ACC112 (cell line): ENCODE measurements around the gene DOCK3.

ENCODE experiments used
- H2AFZ ChIP-seq: fragments of 200-600 bp; sonication (generic); one replicate; pipeline ENCODE4 v1.6.0; 2017; ENCODE audit warnings: antibody characterized with exemption, low read length; ENCODE audit not compliant: unreplicated experiment
- H3K27ac ChIP-seq: fragments of 200-600 bp; sonication (generic); 2 replicates; pipeline ENCODE4 v1.5.1; 2014; ENCODE audit warnings: low read depth, mild to moderate bottlenecking, antibody characterized with exemption, low read length, moderate library complexity
- H3K27me3 ChIP-seq: fragments of 200-600 bp; sonication (generic); 2 replicates; pipeline ENCODE4 v1.6.1; 2014; ENCODE audit warnings: mild to moderate bottlenecking, antibody characterized with exemption, low read length, moderate library complexity, mixed read lengths; ENCODE audit not compliant: insufficient read depth
- H3K36me3 ChIP-seq: fragments of 200-600 bp; sonication (generic); 2 replicates; pipeline ENCODE4 v1.6.1; 2016; ENCODE audit warnings: mild to moderate bottlenecking, antibody characterized with exemption, low read length, moderate library complexity, mixed read lengths; ENCODE audit not compliant: insufficient read depth
- H3K4me1 ChIP-seq: fragments of 200-600 bp; sonication (generic); one replicate; pipeline ENCODE4 v1.6.1; 2016; ENCODE audit warnings: low read length, mixed read lengths; ENCODE audit not compliant: insufficient read depth, unreplicated experiment, control insufficient read depth
- H3K4me3 ChIP-seq: fragments of 200-600 bp; sonication (generic); 2 replicates; pipeline ENCODE4 v1.5.1; 2014; ENCODE audit warnings: mild to moderate bottlenecking, low read depth, low read length
- H3K79me2 ChIP-seq: fragments of 200-600 bp; sonication (generic); one replicate; pipeline ENCODE4 v1.6.0; 2016; ENCODE audit warnings: low read length; ENCODE audit not compliant: control insufficient read depth, unreplicated experiment, insufficient read depth

The DOCK3 gene

GRCh38 chr3:51337666-51338065 lies 662.9 kb downstream of the DOCK3 start:
- no peaks in the 10 kb centered on the region for H3K79me2 ChIP-seq
- no peaks in the 10 kb centered on the region for H3K36me3 ChIP-seq

DNA sequence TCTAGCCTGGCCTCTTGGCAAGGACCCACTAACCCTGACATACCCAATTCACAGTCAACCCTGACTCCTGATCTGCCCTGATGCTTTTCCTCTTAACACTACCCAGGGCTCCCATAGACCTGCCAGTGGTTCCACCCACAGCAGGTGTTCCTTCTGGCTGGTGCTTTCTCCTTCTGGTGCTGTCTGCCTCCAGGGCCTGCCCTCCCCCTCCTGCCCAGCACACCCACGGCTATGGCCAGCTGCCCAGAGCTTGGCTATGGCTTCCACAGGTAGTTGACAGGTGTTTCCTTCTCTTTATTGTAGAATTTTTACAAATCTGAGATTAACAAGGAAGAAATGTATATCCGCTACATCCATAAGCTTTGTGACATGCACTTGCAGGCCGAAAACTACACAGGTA lies 663.9 kb downstream of the DOCK3 start:
- Histone ChIP-seq H3K4me3 (no peak overlapping the region), H3K27ac (0 out of 2 replicates have a peak overlapping the region, but pooled peaks have one; percentile 97)

More at GRCh38 chr3:51337666-51338065, 662.9 kb downstream of the DOCK3 start:
- Histone ChIP-seq H2AFZ (no peak overlapping the region), H3K27ac (no peak overlapping the region), H3K4me1 (peaks cover 36% of the 10 kb centered on the region), H3K4me3 (no peak overlapping the region), H3K27me3 (no peaks in the 10 kb centered on the region)

GRCh38 chr3:51340013-51340829 lies 665.5 kb downstream of the DOCK3 start:
- Histone ChIP-seq H3K36me3 (no peaks in the 10 kb centered on the region), H2AFZ (peak overlapping the region; percentile 66), H3K27ac (peak overlapping the region; percentile 97), H3K4me1 (peaks cover 52% of the 10 kb centered on the region), H3K79me2 (no peaks in the 10 kb centered on the region), H3K27me3 (no peaks in the 10 kb centered on the region), H3K4me3 (peak overlapping the region; percentile 58)

More for the DNA sequence above, 663.9 kb downstream of the DOCK3 start:
- Histone ChIP-seq H3K27me3 (no peaks in the 10 kb centered on the region), H3K36me3 (no peaks in the 10 kb centered on the region), H2AFZ (no peak overlapping the region), H3K4me1 (peaks cover 38% of the 10 kb centered on the region), H3K79me2 (no peaks in the 10 kb centered on the region)

DNA sequence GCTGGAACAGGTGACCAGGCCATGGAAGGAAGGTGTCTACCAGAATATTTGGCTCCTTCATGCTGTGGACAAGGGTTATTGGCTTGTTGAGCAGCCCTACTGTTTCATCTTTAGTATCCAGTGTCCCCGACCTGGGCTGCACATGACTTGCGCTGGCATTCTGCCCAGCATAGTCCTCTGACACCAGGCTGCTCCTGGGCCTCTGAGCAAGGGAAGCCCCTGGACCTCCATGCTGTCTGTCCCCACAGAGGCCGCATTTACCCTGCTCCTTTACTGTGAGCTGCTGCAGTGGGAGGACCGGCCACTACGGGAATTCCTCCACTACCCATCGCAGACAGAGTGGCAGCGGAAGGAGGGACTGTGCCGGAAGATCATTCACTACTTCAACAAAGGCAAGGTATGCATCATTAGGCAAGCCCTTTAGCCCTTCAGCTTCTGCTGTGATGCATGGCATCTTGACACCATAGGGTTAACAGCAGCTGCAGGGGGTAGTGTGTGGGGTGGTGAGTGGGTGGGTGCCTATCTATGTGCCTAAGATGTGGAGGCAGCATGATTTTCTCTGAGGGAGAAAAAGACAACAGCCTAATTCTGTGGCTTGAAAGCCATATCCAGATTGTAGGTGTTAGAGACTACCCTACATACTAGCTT lies 666.4 kb downstream of the DOCK3 start:
- H3K27me3 ChIP-seq, result no peaks in the 10 kb centered on the region
- peak overlapping the region; percentile 46 for H3K4me3 ChIP-seq
- H3K79me2 ChIP-seq, result no peaks in the 10 kb centered on the region
- no peaks in the 10 kb centered on the region for H3K36me3 ChIP-seq
- H3K27ac ChIP-seq, result peak overlapping the region; percentile 97
- H3K4me1 ChIP-seq, result peaks cover 52% of the 10 kb centered on the region
- H2AFZ ChIP-seq, result no peak overlapping the region

DNA sequence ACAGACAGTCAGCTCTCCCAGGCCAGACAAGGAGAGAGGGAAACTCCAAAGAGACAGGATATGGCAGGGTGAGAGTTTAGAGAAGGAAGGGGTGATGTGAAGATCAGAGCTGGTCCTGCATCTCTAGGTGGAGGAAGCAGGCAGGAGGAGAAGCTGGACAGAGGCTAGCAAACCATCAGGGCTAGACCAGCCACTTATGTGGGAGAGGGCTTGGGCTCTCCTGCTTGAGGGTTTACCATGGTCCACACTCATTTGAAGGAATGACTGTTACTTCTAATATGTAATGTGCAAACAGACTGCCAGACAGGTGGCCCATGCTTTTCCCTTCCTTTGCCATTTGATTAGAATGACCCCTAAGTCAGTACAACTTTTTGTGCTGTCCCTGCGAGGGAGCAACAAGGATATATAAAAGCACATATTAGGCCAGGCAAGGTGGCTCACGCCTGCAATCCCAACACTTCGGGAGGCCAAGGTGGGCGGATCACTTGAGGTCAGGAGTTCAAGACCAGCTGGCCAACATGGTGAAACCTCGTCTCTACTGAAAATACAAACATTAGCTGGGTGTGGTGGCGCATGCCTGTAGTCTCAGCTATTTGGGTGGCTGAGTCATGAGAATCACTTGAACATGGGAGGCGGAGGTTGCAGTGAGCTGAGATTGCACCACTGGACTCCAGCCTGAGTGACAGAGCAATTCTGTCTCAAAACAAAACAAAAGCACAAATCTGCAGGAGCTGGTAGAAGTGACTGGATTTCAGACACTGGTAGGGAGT lies 669.4 kb downstream of the DOCK3 start:
- Histone ChIP-seq H3K4me3 (no peak overlapping the region), H3K79me2 (no peaks in the 10 kb centered on the region), H3K36me3 (no peaks in the 10 kb centered on the region), H3K27me3 (no peaks in the 10 kb centered on the region), H3K4me1 (peaks cover 47% of the 10 kb centered on the region), H2AFZ (no peak overlapping the region), H3K27ac (peak overlapping the region; percentile 43)

DNA sequence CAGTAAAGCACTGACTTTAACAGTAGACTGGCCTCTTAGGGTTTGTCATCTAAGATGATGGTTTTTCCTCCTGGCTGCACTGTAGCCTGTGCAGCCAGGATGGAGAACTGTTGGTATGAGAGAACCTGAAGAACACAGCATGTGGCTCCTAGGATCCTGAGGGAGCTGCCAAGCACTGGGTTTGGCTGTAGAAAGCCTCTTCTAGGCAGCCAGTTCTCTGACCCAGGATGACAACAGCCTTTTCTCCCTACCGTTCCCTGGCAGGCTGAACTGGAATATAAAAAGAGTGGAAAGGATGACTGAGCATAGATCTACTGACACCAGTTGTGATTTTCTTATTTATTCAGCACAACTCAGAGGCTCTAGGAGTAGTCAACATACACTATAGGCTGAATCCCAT lies 676.0 kb downstream of the DOCK3 start:
- Histone ChIP-seq H3K27ac (no peak overlapping the region), H3K4me3 (no peak overlapping the region), H3K4me1 (no peaks in the 10 kb centered on the region), H2AFZ (no peak overlapping the region), H3K36me3 (no peaks in the 10 kb centered on the region), H3K79me2 (no peaks in the 10 kb centered on the region), H3K27me3 (no peaks in the 10 kb centered on the region)

- Histone ChIP-seq H3K36me3 (no peaks in the 10 kb centered on the region), H3K4me1 (no peaks in the 10 kb centered on the region), H3K27ac (no peak overlapping the region), H3K79me2 (no peaks in the 10 kb centered on the region), H2AFZ (no peak overlapping the region), H3K4me3 (no peak overlapping the region), H3K27me3 (no peaks in the 10 kb centered on the region)
Observed at GRCh38 chr3:51353131-51353530, 678.4 kb downstream of the DOCK3 start.

- Histone ChIP-seq H3K4me3 (no peak overlapping the region), H3K4me1 (no peaks in the 10 kb centered on the region), H3K27ac (no peak overlapping the region), H3K36me3 (no peaks in the 10 kb centered on the region), H2AFZ (no peak overlapping the region), H3K27me3 (no peaks in the 10 kb centered on the region), H3K79me2 (no peaks in the 10 kb centered on the region)
Observed at GRCh38 chr3:51353691-51354090, 679.0 kb downstream of the DOCK3 start.

GRCh38 chr3:51354172-51354571 lies 679.4 kb downstream of the DOCK3 start:
- Histone ChIP-seq H3K27ac (no peak overlapping the region), H2AFZ (no peak overlapping the region)

DNA sequence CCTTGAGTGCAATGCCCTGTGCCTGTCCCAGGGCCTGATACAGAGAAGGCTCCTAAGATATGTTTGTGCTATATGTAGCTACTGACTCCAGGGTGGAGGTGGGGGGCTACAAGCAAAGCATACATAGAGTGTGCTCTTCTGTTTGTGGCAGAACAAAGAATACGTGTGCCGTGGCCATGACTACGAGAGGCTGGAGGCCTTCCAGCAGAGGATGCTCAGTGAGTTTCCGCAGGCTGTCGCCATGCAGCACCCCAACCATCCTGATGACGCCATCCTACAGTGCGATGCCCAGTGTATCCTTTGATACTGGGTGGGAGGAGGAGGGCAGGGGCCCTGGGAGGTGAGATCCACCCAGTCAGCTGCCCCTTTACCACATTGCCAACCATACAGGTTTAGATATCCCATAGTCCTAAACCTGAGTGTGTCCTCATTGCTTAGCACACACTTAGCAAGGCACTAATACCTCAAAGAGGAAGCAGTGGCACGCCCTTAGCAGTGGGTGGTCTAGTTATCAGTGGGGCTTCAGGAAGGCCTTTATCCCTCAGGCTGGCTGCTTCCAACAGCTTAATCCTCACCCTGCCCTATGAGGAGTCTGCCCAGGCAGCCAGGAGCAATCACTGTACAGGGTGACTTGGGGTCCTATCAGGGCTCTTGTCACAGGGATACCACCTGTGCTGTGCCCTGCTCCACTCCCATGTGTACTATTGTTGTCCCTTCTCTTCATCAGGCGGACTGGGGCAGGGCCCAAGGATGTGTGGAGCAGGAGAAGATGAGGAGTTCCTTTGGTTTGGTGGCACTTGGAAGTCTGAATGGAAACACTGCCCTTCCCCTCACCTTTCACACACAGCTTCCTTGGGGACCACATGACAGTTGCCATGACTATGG lies 680.2 kb downstream of the DOCK3 start:
- Histone ChIP-seq H2AFZ (no peak overlapping the region), H3K4me3 (no peak overlapping the region), H3K36me3 (no peaks in the 10 kb centered on the region), H3K27ac (no peak overlapping the region), H3K27me3 (no peaks in the 10 kb centered on the region), H3K4me1 (no peaks in the 10 kb centered on the region), H3K79me2 (no peaks in the 10 kb centered on the region)

More at GRCh38 chr3:51354172-51354571, 679.4 kb downstream of the DOCK3 start:
- Histone ChIP-seq H3K27me3 (no peaks in the 10 kb centered on the region), H3K4me3 (no peak overlapping the region), H3K4me1 (no peaks in the 10 kb centered on the region), H3K36me3 (no peaks in the 10 kb centered on the region), H3K79me2 (no peaks in the 10 kb centered on the region)
